GM12872 (cell line): Measurements from ENCODE around the gene HOXA6.

Experiments used
- CTCF ChIP-seq: IDR thresholded peaks from 3 replicates; pipeline ENCODE4 v1.5.1; 2011; ENCODE audit warnings: low read depth, mild to moderate bottlenecking, low read length, moderate library complexity; ENCODE audit not compliant: insufficient read depth

Gene HOXA6

GRCh38 chr7:27141923-27142579, 5.5 kb downstream of the HOXA6 start:
- TF ChIP-seq CTCF: no peak

- TF ChIP-seq CTCF: no peak
Observed at GRCh38 chr7:27141137-27141922, 6.2 kb downstream of the HOXA6 start.

DNA sequence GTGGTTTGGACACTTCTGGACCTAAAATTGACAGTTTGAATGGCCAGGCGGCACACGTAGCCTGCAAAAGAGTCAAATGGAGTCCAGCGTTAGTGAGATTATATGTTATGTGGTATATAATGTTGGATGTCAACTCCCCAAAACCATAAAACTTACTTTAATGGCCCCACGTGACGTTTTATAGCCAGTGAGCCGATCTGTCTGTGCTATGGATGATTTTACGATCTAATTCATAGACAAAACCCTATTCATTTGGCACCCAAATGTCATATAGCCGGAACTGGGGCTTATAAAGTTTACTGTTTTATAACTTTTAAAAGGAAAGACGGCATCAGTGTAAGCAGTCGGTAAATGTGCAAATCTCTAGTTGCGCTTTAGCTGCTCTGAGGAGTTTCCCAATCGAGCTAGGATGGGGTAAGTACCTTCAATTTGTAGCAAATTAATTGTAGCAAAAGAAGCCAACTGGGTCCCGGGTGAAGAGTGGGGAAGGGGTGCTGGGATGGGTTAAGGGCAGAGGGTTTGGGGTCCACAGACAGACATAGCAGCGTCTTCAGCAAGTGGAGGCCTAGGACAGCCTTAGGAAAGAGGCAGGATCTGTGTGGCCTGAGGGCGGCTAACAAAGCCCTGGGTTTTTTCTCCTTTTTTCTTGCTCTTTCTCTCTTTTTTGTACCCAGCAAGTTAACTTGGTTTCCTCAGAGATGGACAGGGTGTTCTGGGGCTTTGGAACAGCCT, 7.3 kb downstream of the HOXA6 start:
- no peak for TF ChIP-seq CTCF

GRCh38 chr7:27139334-27140125, 8.0 kb downstream of the HOXA6 start:
- no peak for TF ChIP-seq CTCF

DNA sequence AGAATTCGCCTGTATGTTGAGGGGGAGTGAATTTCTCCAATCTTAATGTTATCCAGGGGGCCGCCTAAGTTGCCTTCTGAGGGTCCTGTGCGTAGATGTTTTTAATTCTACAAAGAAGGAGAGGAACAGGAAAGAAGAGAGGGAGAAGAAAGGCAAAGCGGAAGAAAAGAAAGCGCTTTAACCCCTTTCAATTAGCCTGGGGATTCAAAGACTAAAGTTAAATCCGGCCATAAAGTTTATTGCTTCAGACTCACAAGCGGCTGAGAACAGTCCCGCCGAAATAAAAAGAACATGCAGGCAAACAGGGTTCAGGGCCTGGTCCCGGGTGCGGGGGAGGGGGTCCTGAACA, 8.6 kb downstream of the HOXA6 start:
- TF ChIP-seq CTCF: no peak

- TF ChIP-seq CTCF: no peak
Observed at GRCh38 chr7:27138472-27138871, 9.1 kb downstream of the HOXA6 start.
